Brain microvascular endothelial cell (primary cell): ENCODE measurements around the gene PTPN6.
A peak's percentile ranks its signal among the peaks of the same experiment; 100 is the strongest.

Source experiments
- DNase-seq: peaks from one replicate; pipeline ENCODE4 v3.0.0-alpha.2; 2020
- H3K27ac ChIP-seq: fragments of 250-450 bp; sonication (Bioruptor Pico); 2 replicates; pipeline ENCODE4 v1.5.1; 2020; ENCODE audit warnings: mild to moderate bottlenecking, moderate library complexity
- H3K27me3 ChIP-seq: fragments of 250-450 bp; sonication (Bioruptor Pico); replicated peaks from 2 replicates; pipeline ENCODE4 v1.5.1; 2020; ENCODE audit warnings: mild to moderate bottlenecking
- H3K36me3 ChIP-seq: fragments of 250-450 bp; sonication (Bioruptor Pico); replicated peaks from 2 replicates; pipeline ENCODE4 v1.5.1; 2020; ENCODE audit warnings: mild to moderate bottlenecking
- H3K4me3 ChIP-seq: 2 replicates; pipeline ENCODE4 v1.5.1; 2011; ENCODE audit warnings: low read depth, mild to moderate bottlenecking, control low read depth, low read length, moderate library complexity
- CTCF ChIP-seq: IDR thresholded peaks from 2 replicates; pipeline ENCODE4 v1.5.1; 2011; ENCODE audit warnings: low read depth, mild to moderate bottlenecking, moderate library complexity, low read length, control low read depth, inconsistent platforms; ENCODE audit errors: missing control alignments
- in situ Hi-C: cut with HindIII; loops from 2 replicates; pipeline ENCODE4 v1.10.0; 2017; ENCODE audit warnings: low sequenced_read_pairs, low pct_ligation_motif_present

The PTPN6 gene

DNA sequence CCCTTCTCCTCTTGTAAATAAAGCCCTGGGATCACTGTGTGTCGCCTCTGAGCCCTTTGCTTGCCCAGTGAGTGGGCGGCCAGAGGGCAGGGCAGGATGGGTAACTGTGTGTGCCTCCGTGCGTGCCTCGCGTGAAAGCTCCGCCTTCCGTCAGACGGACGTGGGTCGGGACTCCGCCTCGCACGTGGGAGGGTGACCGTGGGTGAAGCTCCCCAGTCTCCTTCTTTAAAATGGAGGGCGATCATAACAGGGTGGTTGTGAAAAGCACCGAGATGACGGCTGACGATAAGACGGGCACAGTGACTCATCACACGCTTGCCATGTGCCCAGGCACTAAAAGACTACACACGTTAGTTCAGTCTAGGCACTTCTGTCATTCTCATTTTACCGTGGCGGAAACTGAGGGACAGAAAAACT is 10.1 kb downstream of the PTPN6 start:
- in situ Hi-C loops = no loop called here
- Histone ChIP-seq H3K27me3 (no peaks in the 10 kb centered on the region), H3K4me3 (peak overlapping the region; percentile 45), H3K36me3 (peaks cover 18% of the 10 kb centered on the region), H3K27ac (peak overlapping the region; percentile 31)
- no peak for DNase-seq
- no peak for TF ChIP-seq CTCF

DNA sequence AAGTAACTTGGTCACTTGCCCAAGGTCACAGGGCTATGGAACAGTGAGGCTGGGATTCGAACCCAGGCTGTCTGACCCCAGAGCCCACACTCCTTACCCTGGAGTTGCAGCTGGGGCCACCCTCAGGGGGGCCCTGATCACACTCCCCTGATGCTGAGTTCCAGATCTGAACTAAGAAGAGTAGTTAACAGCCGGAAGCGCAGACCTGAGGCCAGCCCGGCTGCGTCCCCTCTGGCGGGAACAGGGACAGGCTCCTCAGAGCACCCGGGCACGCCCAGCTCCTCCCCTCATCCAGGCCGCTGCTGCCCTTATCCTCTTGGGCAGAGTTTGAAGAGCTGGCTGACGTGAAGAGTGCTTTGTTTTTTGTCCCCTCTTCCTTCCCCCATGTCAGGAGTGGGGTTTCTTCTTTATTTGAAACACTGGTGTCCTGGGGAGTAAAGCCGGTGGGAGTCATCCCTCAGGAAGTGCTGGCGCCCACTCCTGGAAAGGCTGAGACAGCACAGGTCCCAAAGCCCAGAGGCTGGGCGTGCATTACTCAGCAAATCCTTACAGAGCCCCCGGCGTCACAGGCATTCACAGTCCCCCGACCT is 10.6 kb downstream of the PTPN6 start:
- peak overlapping the region; percentile 31 for H3K27ac ChIP-seq
- peak; percentile 78 for TF ChIP-seq CTCF
- in situ Hi-C loops = no loop called here
- H3K27me3 ChIP-seq = no peaks in the 10 kb centered on the region
- H3K36me3 ChIP-seq = peaks cover 23% of the 10 kb centered on the region
- H3K4me3 ChIP-seq = peak overlapping the region; percentile 45
- DNase-seq = peak; percentile 74

DNA sequence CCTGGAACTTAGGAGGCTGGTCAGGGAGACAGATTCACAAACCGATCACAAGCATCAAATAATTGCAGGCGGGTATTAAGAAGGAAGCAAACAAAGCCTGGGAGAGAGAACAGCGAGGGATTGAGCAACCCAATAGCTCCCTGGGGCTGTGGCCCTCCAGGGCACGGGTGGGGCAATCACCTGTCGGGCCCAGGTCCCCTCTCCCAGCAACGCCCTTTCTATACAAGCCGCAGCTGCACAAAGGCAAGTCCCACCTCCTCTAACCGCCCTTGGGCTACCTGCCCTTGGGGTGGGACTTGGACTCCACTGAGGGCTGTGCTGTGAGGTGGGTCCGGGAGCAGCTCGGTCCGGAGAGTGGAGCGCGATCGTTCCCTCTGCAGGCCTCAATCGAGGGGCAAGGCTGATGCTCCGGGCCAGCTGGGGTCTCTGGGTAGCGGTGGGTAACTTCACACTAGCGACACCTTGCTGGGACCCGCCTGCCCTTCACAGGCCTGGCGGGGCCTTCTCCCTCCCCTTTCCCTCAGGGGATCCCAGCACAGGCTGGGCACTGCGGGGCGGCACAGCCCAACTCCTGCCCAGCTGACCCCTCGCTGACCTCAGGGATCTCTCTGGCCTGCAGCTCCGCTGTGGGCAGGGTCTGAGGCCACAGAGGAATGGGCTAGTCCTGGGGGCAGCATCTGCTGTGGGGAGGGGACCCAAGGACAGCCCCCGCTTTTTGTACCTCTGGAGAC is 11.3 kb downstream of the PTPN6 start:
- in situ Hi-C loops = no loop called here
- H3K4me3 ChIP-seq = no peak overlapping the region
- DNase-seq = no peak
- TF ChIP-seq CTCF = no peak
- H3K27ac ChIP-seq = peak overlapping the region; percentile 31
- H3K27me3 ChIP-seq = no peaks in the 10 kb centered on the region
- peaks cover 29% of the 10 kb centered on the region for H3K36me3 ChIP-seq

DNA sequence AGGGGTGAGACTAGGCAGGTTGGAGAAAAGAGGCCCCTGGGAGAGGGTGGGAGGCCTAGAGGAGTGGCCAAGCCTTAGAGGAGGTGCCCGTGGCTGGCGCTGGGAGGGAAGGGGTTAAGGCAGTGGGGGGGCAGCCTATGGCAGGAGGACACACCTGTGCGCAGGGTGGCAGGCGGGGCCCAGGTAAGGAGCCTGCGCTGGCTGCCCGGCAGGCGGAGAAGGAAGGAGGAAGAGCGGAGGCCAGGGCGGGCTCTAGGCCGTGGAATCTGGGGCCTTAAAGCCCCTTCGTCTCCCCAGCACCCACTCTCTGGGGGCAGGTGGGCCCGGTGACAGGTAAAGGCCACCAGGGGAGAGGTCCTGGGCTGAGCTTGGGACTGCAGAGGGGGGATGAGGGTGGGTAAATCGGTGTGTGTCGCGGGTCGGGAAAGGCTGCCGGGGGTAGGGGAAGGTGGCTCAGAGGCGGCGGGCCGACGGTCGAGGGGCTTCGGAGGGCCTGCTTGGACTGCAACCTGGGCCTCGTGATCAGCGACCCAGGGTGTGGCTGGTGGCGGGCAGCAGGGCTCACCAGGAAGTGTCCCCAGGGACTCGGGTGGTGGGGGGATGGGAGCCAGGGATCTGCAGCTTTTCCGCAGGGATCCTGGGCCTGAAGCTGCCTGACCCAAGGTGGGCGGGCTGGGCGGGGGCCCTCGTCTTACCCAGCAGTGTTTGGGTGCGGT is 12.0 kb downstream of the PTPN6 start:
- Histone ChIP-seq H3K27me3 (no peaks in the 10 kb centered on the region), H3K27ac (no peak overlapping the region), H3K4me3 (no peak overlapping the region), H3K36me3 (peaks cover 36% of the 10 kb centered on the region)
- TF ChIP-seq CTCF = no peak
- DNase-seq = no peak
- in situ Hi-C loops = no loop called here

DNA sequence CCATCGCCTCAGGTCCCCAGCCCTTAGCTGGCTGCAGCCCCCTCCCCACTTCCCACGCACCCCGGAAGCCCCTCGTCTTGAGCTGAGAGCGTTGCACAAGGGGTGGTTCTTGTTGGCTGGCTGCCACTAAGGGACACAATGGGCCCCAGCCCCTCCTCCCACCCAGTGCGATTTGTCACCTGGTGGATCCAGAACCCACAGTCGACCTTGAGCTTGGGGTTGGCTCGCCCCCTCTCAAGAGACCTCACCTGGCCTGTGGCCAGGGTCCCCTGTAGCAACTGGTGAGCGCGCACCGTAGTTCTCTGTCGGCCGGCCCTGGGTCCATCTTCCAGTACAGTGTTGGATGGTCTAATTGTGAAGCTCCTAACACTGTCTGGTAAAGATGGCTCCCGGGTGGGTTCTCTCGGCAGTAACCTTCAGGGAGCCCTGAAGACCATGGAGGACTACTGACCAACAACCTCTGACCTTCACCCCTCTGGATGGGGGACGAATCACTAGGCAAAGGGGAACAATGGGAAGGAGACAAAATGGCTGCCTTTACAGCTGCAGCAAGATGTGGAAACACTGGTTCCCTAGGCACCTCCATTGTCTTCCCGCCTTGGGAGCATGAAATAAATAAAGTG is 12.7 kb downstream of the PTPN6 start:
- H3K4me3 ChIP-seq = no peak overlapping the region
- DNase-seq = no peak

More for the DNA sequence above, 12.7 kb downstream of the PTPN6 start:
- TF ChIP-seq CTCF = no peak
- in situ Hi-C loops = no loop called here
- Histone ChIP-seq H3K27me3 (no peaks in the 10 kb centered on the region), H3K36me3 (peaks cover 44% of the 10 kb centered on the region), H3K27ac (no peak overlapping the region)
